ENCODE measurements around the gene DLGAP1. TPM values are rescaled to one million over a fixed set of nuclear protein-coding genes. Genes with fewer than 3 reads are reported as not detected.

DLGAP1 gene
- total RNA-seq, 1 donor from 2014 or later: 5.4 TPM

- no peak for TF ChIP-seq CTCF (IDR thresholded peaks at IDR 0.05)
- Histone ChIP-seq H3K36me3 (no peaks in the 10 kb centered on the region), H3K9me3 (no peaks in the 10 kb centered on the region), H3K27ac (no peak overlapping the region), H3K27me3 (no peaks in the 10 kb centered on the region), H3K4me1 (no peaks in the 10 kb centered on the region), H3K4me3 (no peak overlapping the region)
- DNase-seq (no peak), ATAC-seq (no peak)
- intact Hi-C loops (cut with DNase I): no loop called here
Observed at GRCh38 chr18:4208366-4208765, 246.7 kb downstream of the DLGAP1 start.

GRCh38 chr18:4207383-4207985 is 247.6 kb downstream of the DLGAP1 start:
- DNase-seq (no peak), ATAC-seq (no peak)
- intact Hi-C loops (cut with DNase I): no loop called here
- H3K27me3 ChIP-seq: no peaks in the 10 kb centered on the region
- no peaks in the 10 kb centered on the region for H3K4me1 ChIP-seq
- H3K9me3 ChIP-seq: no peaks in the 10 kb centered on the region
- H3K36me3 ChIP-seq: no peaks in the 10 kb centered on the region
- no peak overlapping the region for H3K27ac ChIP-seq
- no peak overlapping the region for H3K4me3 ChIP-seq
- TF ChIP-seq CTCF (IDR thresholded peaks at IDR 0.05): no peak

GRCh38 chr18:4204438-4204720 is 250.7 kb downstream of the DLGAP1 start:
- DNase-seq: no peak
- H3K27ac ChIP-seq: no peak overlapping the region
- H3K9me3 ChIP-seq: no peaks in the 10 kb centered on the region
- no peaks in the 10 kb centered on the region for H3K36me3 ChIP-seq
- H3K27me3 ChIP-seq: no peaks in the 10 kb centered on the region
- ATAC-seq: no peak
- intact Hi-C loops (cut with DNase I): no loop called here
- H3K4me3 ChIP-seq: no peak overlapping the region
- TF ChIP-seq CTCF (IDR thresholded peaks at IDR 0.05): no peak
- no peaks in the 10 kb centered on the region for H3K4me1 ChIP-seq

GRCh38 chr18:4203568-4204437 is 251.3 kb downstream of the DLGAP1 start:
- no peak overlapping the region for H3K4me3 ChIP-seq
- no peak for DNase-seq
- H3K27ac ChIP-seq: no peak overlapping the region
- TF ChIP-seq CTCF (IDR thresholded peaks at IDR 0.05): no peak
- H3K27me3 ChIP-seq: no peaks in the 10 kb centered on the region
- H3K36me3 ChIP-seq: no peaks in the 10 kb centered on the region
- no peaks in the 10 kb centered on the region for H3K9me3 ChIP-seq
- intact Hi-C loops (cut with DNase I): no loop called here
- H3K4me1 ChIP-seq: no peaks in the 10 kb centered on the region
- no peak for ATAC-seq

- H3K27ac ChIP-seq: no peak overlapping the region
Observed at GRCh38 chr18:4200399-4200798, 254.7 kb downstream of the DLGAP1 start.

More at GRCh38 chr18:4200399-4200798, 254.7 kb downstream of the DLGAP1 start:
- H3K36me3 ChIP-seq: no peaks in the 10 kb centered on the region
- intact Hi-C loops (cut with DNase I): no loop called here
- no peaks in the 10 kb centered on the region for H3K9me3 ChIP-seq
- no peak overlapping the region for H3K4me3 ChIP-seq
- no peaks in the 10 kb centered on the region for H3K4me1 ChIP-seq
- ATAC-seq (no peak), DNase-seq (no peak)
- no peaks in the 10 kb centered on the region for H3K27me3 ChIP-seq
- no peak for TF ChIP-seq CTCF (IDR thresholded peaks at IDR 0.05)
